GM12891 (cell line): ENCODE data around the gene ADGRL3.

Experiments used
- PAX5 ChIP-seq: IDR thresholded peaks from 2 replicates; pipeline ENCODE4 v1.6.1; 2011; ENCODE audit warnings: low read length, moderate library complexity, mild to moderate bottlenecking; ENCODE audit not compliant: insufficient read depth, severe bottlenecking
- POLR2A ChIP-seq: IDR thresholded peaks from 2 replicates; pipeline ENCODE4 v1.6.1; 2011; ENCODE audit warnings: low read depth, low read length, control low read depth
- POLR2AphosphoS5 ChIP-seq: IDR thresholded peaks from 2 replicates; pipeline ENCODE4 v1.6.1; 2011; ENCODE audit warnings: low read depth, low read length, control low read depth
- POU2F2 ChIP-seq: IDR thresholded peaks from 2 replicates; pipeline ENCODE4 v1.6.1; 2011; ENCODE audit warnings: low read depth, mild to moderate bottlenecking, control low read depth, low read length, moderate library complexity
- SPI1 ChIP-seq: IDR thresholded peaks from 2 replicates; pipeline ENCODE4 v1.6.1; 2011; ENCODE audit warnings: low read depth, low read length, control low read depth
- TAF1 ChIP-seq: IDR thresholded peaks from 2 replicates; pipeline ENCODE4 v1.6.1; 2011; ENCODE audit warnings: low read depth, low read length, control low read depth

GRCh38 chr4:61675464-61675863 is 475.3 kb downstream of the ADGRL3 start:
- TF ChIP-seq POLR2A (no peak), TAF1 (no peak), SPI1 (no peak), POLR2AphosphoS5 (no peak), PAX5 (no peak), POU2F2 (no peak)
